Liver (tissue), 3 donors: ENCODE data around the gene LRMDA.

Source experiments
- FOXA1 ChIP-seq: IDR thresholded peaks from 2 replicates; pipeline ENCODE4 v1.6.1; 2016; ENCODE audit warnings: antibody characterized with exemption
- RAD21 ChIP-seq, 2 donors: IDR thresholded peaks; 2 replicates each; pipeline ENCODE4 v1.6.1; 2016; ENCODE audit warnings: antibody characterized with exemption in 2 of 2, mild to moderate bottlenecking in 2 of 2
- SP1 ChIP-seq: IDR thresholded peaks from 2 replicates; pipeline ENCODE4 v1.6.1; 2018; ENCODE audit warnings: antibody characterized with exemption, mild to moderate bottlenecking
- TF ChIP-seq, protein P1 (sequence below): fragments of 150-350 bp; IDR thresholded peaks from 2 replicates; pipeline ENCODE4 v1.5.1; 2017; ENCODE audit warnings: improper control_type of control experiment, low read depth, low read length; ENCODE audit not compliant: missing input control
- donor health status: healthy.
- donor health status: healthy.

DNA sequence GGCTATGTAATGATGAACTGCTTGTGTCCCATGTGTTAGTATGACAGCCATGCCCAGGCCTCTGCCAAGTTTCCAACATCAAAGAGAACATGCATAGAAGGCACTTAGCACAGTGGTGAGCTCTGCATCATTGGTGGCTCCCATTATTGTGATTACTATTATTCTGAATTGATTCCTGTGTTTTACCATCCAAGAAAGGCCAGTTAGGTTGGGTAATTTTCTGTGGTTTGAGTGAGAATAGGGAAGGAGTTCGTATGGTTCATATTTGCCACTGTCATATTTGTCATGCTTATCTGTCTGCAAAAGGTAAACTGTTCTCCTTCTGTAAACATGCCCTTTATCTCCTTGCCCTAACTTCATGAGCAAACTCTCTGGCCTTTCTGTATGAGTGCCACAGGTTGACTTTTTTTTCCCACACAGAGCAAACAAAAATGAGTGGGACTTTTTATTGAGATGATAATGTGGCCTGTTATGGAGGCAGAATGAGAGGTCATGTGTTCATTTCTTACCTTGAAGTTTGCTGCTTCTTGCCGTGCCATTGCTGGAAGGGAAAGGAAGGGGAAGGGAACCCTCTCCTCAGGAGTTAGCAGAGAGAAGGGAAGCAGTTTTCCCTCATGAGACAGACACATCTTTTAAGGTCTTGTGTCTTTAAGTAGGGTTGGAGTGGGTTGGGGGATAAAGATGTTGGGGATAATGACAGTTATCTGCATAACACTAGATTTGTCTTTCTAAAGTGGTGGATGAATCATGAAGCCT lies 301.9 kb downstream of the LRMDA start:
- TF ChIP-seq RAD21 (IDR thresholded peaks at IDR 0.05) (peak; percentile 69 to 72), FOXA1 (peak; percentile 100), SP1 (peak; percentile 93)
- TF ChIP-seq, protein P1, sequence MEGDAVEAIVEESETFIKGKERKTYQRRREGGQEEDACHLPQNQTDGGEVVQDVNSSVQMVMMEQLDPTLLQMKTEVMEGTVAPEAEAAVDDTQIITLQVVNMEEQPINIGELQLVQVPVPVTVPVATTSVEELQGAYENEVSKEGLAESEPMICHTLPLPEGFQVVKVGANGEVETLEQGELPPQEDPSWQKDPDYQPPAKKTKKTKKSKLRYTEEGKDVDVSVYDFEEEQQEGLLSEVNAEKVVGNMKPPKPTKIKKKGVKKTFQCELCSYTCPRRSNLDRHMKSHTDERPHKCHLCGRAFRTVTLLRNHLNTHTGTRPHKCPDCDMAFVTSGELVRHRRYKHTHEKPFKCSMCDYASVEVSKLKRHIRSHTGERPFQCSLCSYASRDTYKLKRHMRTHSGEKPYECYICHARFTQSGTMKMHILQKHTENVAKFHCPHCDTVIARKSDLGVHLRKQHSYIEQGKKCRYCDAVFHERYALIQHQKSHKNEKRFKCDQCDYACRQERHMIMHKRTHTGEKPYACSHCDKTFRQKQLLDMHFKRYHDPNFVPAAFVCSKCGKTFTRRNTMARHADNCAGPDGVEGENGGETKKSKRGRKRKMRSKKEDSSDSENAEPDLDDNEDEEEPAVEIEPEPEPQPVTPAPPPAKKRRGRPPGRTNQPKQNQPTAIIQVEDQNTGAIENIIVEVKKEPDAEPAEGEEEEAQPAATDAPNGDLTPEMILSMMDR, result no peak
